OCI-LY7 (cell line): ENCODE results near the gene CHAF1A. TPM values are rescaled to one million over a fixed set of nuclear protein-coding genes. Genes with fewer than 3 reads are reported as not detected.

Experiments used
- BruUV-seq: library from RNA; stranded (reverse); fragments of 400-500 nt; replicated peaks from 2 replicates; lab custom pipeline; 2021; lab: Mats Ljungman, UMichigan
- CTCF ChIA-PET: fragments of 300-600 bp; sonication (Branson Sonifier 250); formaldehyde crosslinking; loops from one replicate; lab custom pipeline; 2022; ENCODE audit warnings: antibody characterized with exemption; ENCODE audit not compliant: unreplicated experiment; lab: Charles Lee
- POLR2A ChIA-PET: fragments of 300-600 bp; sonication (Branson Sonifier 250); formaldehyde crosslinking; loops from one replicate; lab custom pipeline; 2022; ENCODE audit warnings: antibody characterized with exemption; lab: Charles Lee
- DNase-seq: peaks from one replicate; pipeline ENCODE4 v3.0.0-alpha.2; 2015; ENCODE audit warnings: low spot score
- H2AFZ ChIP-seq: fragments of 200-600 bp; sonication (generic), shearing (Covaris generic); 2 replicates; pipeline ENCODE4 v1.6.1; 2014; ENCODE audit warnings: mild to moderate bottlenecking, antibody characterized with exemption, low read length, moderate library complexity
- H3K27ac ChIP-seq: fragments of 200-600 bp; sonication (generic); 2 replicates; pipeline ENCODE4 v1.5.1; 2014; ENCODE audit warnings: mixed run types, low read depth, mild to moderate bottlenecking, moderate library complexity, low read length, inconsistent platforms; ENCODE audit not compliant: poor library complexity, severe bottlenecking
- H3K36me3 ChIP-seq: fragments of 200-600 bp; sonication (generic); 2 replicates; pipeline ENCODE4 v1.6.1; 2014; ENCODE audit warnings: mild to moderate bottlenecking, antibody characterized with exemption, low read length, moderate library complexity, mixed read lengths; ENCODE audit not compliant: insufficient read depth
- H3K4me1 ChIP-seq: fragments of 200-600 bp; sonication (generic); 2 replicates; pipeline ENCODE4 v1.5.1; 2014; ENCODE audit warnings: mild to moderate bottlenecking, low read length; ENCODE audit not compliant: insufficient read depth, poor library complexity, severe bottlenecking
- H3K4me2 ChIP-seq: fragments of 200-600 bp; sonication (generic); 2 replicates; pipeline ENCODE4 v1.6.1; 2014; ENCODE audit warnings: mild to moderate bottlenecking, low read length
- H3K4me3 ChIP-seq: fragments of 200-600 bp; sonication (generic); 2 replicates; pipeline ENCODE4 v1.5.1; 2014; ENCODE audit warnings: mild to moderate bottlenecking, low read depth, low read length; ENCODE audit not compliant: poor library complexity, severe bottlenecking
- H3K79me2 ChIP-seq: fragments of 200-600 bp; sonication (generic); 2 replicates; pipeline ENCODE4 v1.6.1; 2016; ENCODE audit warnings: low read depth, mild to moderate bottlenecking, low read length, moderate library complexity, mixed read lengths; ENCODE audit not compliant: insufficient read depth
- H3K9me2 ChIP-seq: fragments of 200-600 bp; sonication (generic); 2 replicates; pipeline ENCODE4 v1.6.1; 2016; ENCODE audit warnings: mild to moderate bottlenecking, low read length, mixed read lengths; ENCODE audit not compliant: insufficient read depth
- H3K9me3 ChIP-seq: fragments of 200-600 bp; sonication (generic); 2 replicates; pipeline ENCODE4 v1.6.1; 2014; ENCODE audit warnings: mild to moderate bottlenecking, mixed run types, low read length, mixed read lengths
- H4K20me1 ChIP-seq: fragments of 200-600 bp; sonication (generic); 2 replicates; pipeline ENCODE4 v1.6.1; 2014; ENCODE audit warnings: mild to moderate bottlenecking, antibody characterized with exemption, low read length, moderate library complexity, mixed read lengths; ENCODE audit not compliant: insufficient read depth
- EZH2phosphoT487 ChIP-seq: fragments of 200-600 bp; sonication (generic); IDR thresholded peaks from 2 replicates; pipeline ENCODE4 v1.6.1; 2018; ENCODE audit warnings: low read depth, borderline replicate concordance, mild to moderate bottlenecking, mixed run types, antibody characterized with exemption, low read length, moderate library complexity, mixed read lengths
- intact Hi-C: fragments of 100-400 bp; cut with micrococcal nuclease; formaldehyde crosslinking; loops from one replicate; pipeline ENCODE4 v1.10.0; 2022; ENCODE audit not compliant: unreplicated experiment
- total RNA-seq, 2 experiments: library from RNA; depleted of rRNA in 1 of 2; stranded (reverse); fragments of >200 nt in 1 of 2; shearing (Covaris generic) in 1 of 2; gene quantifications; 2 replicates each; pipeline ENCODE4 v1.2.3, GENCODE V29; 2014 to 2022
- TF ChIP-seq, protein P1 (sequence below): fragments of 200-600 bp; sonication (generic); conservative IDR thresholded peaks from 2 replicates; pipeline ENCODE4 v1.5.1; 2014; ENCODE audit warnings: mild to moderate bottlenecking, antibody characterized with exemption, low read length, moderate library complexity, mixed read lengths

CHAF1A gene
- total RNA-seq, 2 experiments from 2014 or later = 107 to 119 TPM

DNA sequence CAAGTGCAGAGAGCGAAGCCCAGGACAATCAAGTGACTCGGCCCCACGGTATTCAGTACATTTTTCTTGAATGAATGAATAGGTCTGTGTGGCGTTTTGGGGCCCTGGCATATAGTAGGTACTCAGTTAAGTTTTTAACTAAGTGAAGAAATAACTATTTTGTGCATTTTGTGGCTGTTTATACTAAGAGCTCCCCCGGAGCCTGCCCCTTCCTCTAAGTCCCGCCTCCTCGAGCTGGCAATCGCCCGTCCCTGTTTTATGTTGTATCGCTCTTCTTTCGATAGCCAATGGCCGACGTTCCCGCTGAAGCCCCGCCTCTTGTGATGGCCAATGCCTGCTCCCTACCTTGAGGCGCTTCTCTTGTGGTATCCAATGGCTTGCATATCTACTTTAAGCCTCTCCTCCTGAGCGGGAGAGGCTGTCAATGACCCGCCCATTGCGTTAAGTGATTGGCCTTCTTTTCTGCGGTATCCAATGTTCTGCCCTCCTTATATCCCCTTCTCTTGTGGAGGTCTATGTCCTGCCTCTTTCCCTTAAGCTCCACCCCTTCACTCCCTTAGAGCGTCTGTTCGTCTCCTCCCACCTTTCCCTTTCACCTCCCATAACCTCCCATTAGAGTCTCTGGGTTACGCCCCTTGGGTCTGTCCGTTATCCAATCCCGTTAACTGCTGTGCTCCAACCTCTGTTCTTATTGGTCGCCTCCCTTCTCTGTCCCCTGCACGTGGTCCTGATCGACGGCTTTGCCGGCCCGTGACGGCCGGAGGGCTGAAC, 69.1 kb downstream of the CHAF1A start:
- ChIA-PET POLR2A (interaction anchor here (0.6 to 1.6 kb wide), 6 partner anchors 13 to 332 kb away, joined by 3 to 9 read pairs (median 4); partner anchors contain the start of gene CHAF1A), CTCF (interaction anchor here (0.5 to 0.9 kb wide), 2 partner anchors 64 to 161 kb away, joined by 3 to 12 read pairs; no protein-coding TSS in a partner anchor)
- peaks cover 30% of the 10 kb centered on the region for H3K4me1 ChIP-seq
- BruUV-seq = no TSS peak
- peak overlapping the region; percentile 82; the same call in 1 of the 2 replicates for H2AFZ ChIP-seq
- no peaks in the 10 kb centered on the region for H4K20me1 ChIP-seq
- H3K4me3 ChIP-seq = peak overlapping the region; percentile 98
- H3K9me2 ChIP-seq = no peaks in the 10 kb centered on the region
- peak; percentile 100 for DNase-seq
- H3K4me2 ChIP-seq = peak overlapping the region; percentile 71
- intact Hi-C loops = loop anchor here (5.0 kb wide), 1 partner anchor 69 kb away; the partner anchor contains the start of genes CHAF1A and SH3GL1
- peaks cover 27% of the 10 kb centered on the region for H3K79me2 ChIP-seq
- peaks cover 10% of the 10 kb centered on the region for H3K36me3 ChIP-seq
- TF ChIP-seq, protein P1, sequence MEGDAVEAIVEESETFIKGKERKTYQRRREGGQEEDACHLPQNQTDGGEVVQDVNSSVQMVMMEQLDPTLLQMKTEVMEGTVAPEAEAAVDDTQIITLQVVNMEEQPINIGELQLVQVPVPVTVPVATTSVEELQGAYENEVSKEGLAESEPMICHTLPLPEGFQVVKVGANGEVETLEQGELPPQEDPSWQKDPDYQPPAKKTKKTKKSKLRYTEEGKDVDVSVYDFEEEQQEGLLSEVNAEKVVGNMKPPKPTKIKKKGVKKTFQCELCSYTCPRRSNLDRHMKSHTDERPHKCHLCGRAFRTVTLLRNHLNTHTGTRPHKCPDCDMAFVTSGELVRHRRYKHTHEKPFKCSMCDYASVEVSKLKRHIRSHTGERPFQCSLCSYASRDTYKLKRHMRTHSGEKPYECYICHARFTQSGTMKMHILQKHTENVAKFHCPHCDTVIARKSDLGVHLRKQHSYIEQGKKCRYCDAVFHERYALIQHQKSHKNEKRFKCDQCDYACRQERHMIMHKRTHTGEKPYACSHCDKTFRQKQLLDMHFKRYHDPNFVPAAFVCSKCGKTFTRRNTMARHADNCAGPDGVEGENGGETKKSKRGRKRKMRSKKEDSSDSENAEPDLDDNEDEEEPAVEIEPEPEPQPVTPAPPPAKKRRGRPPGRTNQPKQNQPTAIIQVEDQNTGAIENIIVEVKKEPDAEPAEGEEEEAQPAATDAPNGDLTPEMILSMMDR = no peak
- no peak for TF ChIP-seq EZH2phosphoT487
- H3K27ac ChIP-seq = peak overlapping the region; percentile 88
- H3K9me3 ChIP-seq = no peaks in the 10 kb centered on the region

DNA sequence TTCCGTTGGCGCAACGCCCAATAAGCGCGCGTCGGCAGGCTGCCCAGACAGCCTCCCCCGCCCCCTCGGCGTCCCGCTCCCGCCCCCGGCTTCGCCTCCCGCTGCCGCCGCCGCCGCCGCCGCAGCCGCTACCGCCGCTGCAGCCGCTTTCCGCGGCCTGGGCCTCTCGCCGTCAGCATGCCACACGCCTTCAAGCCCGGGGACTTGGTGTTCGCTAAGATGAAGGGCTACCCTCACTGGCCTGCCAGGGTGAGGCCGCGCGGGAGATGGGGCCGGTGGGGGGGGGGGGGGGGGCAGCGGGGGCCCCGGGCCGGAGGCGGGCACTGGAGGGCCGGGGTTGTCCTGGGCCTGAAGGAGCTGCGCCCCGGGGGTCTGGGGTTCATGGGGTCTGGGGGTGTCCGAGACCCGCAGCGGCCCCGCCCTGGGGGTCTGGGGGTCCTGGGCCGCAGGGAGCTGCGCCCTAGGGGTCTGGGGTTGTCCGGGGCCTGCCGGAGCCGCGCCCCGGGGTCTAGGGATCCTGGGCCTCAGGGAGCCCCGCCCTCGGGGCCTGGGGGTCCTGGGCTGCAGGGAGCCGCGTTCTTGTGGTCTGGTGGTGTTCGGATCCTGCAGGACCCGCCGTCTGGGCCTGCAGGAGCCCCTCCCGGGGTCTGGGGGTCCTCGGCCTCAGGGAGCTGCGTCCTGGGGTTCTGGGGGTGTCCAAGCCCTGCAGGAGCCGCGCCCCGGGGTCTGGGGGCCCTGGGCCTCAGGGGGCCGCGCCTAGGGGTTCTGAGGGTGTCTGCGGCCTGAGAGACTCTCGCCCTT, 69.9 kb downstream of the CHAF1A start, which contains the start of gene HDGFL2:
HDGFL2 (plus strand) TSS at position 124 of the 801 bp plus-strand sequence; CDS start at position 178, 54 bp downstream.
- DNase-seq = no peak

More for the DNA sequence above, 69.9 kb downstream of the CHAF1A start, which contains the start of gene HDGFL2:
- Histone ChIP-seq H3K4me1 (peaks cover 30% of the 10 kb centered on the region), H2AFZ (peak within 1 kb of the TSS; percentile 82; the same call in 1 of the 2 replicates), H4K20me1 (no peaks in the 10 kb centered on the region), H3K27ac (peak within 1 kb of the TSS; percentile 88), H3K9me2 (no peaks in the 10 kb centered on the region), H3K79me2 (peaks cover 27% of the 10 kb centered on the region), H3K36me3 (peaks cover 18% of the 10 kb centered on the region), H3K4me2 (peak within 1 kb of the TSS; percentile 91), H3K9me3 (no peaks in the 10 kb centered on the region), H3K4me3 (peak within 1 kb of the TSS; percentile 98)
- POLR2A ChIA-PET = interaction anchor here (0.6 to 1.3 kb wide), 4 partner anchors 16 to 332 kb away, joined by 4 read pairs; partner anchors contain the start of gene CHAF1A
- TF ChIP-seq, protein P1 = no peak
- no peak for TF ChIP-seq EZH2phosphoT487
- CTCF ChIA-PET = no interaction called here
- no TSS peak for BruUV-seq
- intact Hi-C loops = loop anchor here (5.0 kb wide), 1 partner anchor 70 kb away; the partner anchor contains the start of genes CHAF1A and SH3GL1
